HL-60/S4 (cell line): ENCODE measurements around the gene SBF1.

Experiments
- in situ Hi-C: fragments of 300-500 bp; cut with MboI; formaldehyde crosslinking; loops from 2 replicates; pipeline ENCODE4 v1.14.3; 2022; ENCODE audit warnings: low sequenced_read_pairs

Gene SBF1

DNA sequence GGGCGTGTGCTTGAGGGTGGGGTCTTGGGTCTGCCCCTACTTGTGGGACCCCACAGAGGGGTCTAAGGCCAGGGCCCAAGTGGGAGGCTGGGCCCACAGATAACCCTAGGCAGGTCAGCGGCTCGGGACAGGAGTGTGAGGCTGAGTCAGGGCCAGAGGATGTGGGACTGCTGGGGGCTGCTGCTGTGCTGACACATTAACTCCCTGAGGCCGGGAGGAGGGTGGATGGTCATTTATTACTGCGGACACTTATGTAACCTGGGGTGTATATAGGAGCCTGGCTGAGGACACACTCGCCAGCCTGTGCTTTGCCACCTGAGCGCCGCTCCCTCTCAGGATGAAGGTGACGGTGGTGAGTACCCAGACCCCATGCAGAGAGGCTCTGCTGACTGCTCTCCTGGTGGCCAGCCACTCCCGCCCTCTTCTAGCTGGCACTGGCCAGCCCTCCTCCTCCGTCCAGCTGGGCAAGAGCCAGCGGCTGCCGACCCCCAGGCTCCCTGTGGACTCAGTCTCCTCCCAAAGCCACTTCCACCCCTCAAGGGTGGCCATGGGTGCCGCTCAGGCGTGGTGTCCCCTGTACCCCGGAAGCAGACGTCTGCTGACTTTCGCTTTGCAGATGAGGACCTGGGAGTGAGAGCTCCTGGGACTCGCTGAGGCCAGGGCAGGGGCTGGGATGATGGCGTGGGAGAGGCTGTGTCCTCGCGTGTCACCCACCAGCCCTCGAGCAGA is 11.9 kb upstream of the SBF1 start, which contains the start of gene MIOX:
Gene MIOX (plus strand): TSS at position 299 of the 729 bp plus-strand sequence. CDS start 39 bp downstream, at position 338.
- in situ Hi-C loops = no loop called here

DNA sequence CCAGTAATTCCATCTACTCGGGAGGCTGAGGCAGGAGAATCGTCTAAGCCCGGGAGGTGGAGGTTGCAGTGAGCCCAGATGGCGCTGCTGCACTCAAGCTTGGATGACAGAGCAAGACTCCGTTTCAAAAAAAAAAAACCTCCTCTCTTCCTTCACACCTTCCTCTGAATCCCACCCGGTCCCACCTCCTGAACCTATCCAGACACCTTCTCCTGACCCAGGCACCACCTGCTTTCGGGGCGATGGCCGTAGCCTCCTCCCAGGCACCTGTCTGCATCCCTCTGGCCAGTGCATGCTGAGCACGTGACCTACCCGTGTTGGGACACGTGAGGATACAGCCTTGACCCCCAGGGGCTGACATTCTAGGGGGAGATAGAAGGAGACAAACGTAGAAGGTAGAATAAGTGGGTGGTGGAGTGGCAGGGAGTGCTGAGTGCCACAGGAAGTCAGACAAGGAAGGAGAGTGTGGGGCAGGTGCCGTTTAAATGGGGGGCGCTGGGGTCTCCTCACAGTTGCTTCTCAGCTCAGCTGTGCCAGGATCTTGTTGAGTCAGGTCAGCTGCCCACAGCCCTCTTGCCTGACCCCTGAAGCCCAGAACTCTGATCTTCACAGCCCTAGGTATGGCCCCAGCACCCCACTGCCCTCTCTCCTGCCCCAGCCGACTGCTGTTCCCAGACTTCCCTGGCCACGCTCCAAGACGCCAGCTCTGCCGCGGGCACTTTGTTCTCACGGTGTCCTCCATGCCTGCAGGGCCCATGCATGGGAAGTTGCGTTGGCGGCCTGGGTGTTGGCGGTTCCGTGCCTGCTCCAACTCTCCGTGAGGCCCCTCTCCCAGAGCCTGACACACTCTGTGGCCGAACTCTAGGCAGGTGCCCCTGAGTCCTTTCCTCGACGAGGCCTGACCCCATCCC is 10.6 kb upstream of the SBF1 start:
- in situ Hi-C loops = no loop called here

DNA sequence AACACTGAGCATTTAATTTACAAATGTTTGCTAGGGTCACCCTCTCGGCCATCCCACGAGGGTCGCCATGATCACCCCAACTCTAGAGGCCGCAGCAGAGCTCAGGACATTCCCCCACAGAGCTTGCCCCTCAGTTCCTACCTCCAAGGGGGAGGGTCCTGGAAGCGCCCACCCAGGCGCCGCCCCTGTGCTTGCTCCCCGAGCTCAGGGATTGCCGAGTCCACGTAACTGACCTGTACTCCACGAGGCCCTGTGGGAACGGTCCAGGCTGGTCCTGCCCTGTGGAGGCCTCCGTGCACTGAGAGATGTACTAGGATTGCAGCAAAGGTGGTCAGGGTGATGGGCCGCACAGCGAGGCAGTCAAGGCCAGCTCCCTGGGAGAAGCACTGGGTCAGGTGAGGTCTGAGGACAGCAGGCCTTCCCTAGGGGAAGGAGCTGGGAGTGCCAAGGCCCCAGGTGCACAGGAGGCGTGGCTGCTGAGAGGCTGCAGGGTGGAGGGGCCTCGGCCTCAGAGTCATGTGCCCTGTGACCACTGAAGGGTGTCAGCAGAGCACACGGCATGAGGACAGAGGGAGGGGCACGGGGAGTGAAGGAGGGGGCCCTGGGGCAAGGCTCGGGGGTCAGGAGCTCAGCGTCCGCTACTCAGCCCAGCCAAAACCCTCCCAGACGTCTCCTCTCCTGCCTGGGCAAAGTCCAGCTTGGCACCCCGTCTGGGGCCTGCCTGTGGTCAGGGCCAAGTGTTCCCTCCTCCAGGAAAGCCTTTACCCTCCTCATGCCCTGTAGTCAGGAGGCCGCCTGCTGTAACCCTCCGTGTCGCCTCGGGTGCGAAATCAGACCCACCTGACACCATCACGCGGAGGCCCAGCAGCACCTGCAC is 9.4 kb upstream of the SBF1 start:
- in situ Hi-C loops = no loop called here

DNA sequence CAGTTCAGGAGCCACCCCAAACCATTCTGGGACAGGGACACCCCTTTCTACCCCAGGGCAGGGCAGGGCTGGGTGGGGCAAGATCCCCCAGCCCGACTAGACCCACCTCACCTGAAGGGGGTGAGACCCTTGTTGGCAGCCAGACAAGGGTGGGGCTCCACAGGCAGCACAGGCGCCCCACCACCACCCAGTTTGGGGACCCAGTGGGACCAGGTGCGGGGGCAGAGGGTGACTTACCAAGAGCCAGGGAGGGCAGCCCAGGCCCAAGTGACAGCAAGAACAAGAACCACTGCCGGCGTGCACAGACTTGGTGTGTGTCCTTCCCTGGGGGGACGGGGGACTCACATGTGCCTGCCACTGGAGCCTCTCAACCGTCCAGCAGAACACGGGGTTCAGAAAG is 8.7 kb upstream of the SBF1 start:
- in situ Hi-C loops = no loop called here

DNA sequence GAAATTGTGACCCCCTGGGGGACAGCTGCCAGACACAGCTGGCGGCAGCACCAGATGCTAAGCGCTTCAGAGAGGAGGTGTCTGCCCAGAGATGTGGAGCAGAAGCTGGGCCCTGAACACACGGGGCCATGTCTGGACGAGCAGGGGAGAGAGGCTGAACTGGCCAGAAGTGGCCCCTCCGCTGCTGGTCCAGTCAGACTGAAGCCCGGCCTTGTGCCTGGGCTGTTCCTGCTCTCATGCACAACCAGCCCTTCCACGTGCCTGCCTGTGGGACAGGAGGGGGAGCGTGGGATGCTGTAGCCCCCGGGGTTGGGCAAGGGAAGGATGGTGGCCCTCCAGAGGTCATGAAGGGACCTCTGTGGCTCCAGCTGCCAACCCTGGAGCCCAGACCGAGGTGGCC is 8.3 kb upstream of the SBF1 start:
- in situ Hi-C loops = no loop called here

DNA sequence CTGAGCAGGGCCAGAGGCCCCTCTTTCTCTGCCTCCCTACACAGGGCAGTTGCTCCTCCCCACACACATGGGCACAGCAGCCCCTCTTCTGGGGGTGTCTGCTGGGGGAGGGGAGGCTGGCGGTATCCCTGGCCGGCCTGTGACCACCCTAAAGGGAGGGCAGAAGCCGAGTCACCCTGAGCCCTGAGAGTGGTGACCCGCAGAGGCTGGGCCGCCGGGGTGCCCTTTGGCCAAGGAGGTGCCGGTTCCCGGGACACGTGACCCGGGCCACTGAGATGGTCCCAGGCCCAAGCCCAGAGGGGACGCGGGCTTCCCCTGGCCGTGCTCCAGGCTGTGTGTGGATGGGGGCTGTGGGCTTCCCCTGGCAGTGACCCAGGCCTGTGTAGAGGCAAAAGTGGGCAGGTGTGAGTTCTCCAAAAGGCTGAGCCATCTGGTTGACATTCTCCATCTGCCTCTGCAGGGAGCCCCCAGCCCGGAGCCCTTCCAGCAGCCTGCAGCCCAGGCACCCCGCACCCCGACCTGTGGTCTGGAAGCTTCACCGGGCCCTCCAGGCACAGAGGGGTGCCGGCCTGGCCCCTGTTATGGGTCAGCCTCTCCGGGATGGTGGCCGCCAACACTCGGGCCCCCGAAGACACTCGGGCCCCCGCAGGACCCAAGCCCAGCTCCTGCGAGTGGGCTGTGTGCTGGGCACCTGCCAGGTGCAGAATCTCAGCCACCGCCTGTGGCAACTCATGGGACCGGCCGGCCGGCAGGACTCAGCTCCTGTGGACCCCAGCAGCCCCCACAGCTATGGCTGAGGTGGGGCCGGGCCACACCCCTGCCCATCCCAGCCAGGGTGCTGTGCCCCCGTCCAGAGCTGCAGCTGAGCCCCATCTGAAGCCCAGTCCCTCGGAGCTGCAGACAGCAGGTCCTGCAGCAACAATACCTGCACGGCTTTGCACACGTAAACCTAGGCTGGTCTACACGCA is 7.6 kb upstream of the SBF1 start:
- in situ Hi-C loops = no loop called here

DNA sequence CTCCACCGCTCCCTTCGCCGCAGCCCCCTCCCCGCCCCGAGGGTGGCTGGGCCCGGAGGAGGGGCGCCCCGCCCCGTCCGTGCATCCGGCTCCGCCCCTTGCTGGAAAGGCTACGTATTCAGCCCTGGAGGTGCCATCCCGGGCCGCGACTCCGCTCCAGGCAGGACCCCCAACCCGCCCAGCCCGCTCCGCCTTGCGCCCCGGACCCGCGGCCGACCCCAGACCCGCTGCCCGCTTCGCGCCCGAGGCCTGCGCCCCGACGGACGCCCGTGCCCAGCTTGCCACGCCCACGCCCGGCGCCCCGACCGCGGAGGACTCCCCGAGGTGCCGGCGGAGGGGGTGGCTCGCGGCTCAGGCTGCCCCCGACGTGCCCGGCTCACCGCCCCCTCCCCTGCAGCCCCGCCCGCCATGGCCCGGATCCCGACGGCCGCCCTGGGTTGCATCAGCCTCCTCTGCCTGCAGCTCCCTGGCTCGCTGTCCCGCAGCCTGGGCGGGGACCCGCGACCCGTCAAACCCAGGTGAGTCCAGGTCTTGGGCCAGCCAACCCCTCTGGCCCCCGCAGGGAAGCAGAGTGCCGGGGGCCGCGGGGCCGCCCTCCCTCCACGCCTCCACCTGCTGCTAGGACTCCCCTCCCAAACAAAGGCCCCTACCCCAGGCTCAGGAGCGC is 6.7 kb upstream of the SBF1 start, which contains the start of gene ADM2:
Gene ADM2 (plus strand): TSS at position 104 of the 667 bp plus-strand sequence. CDS start 305 bp downstream, at position 409.
- in situ Hi-C loops = no loop called here

DNA sequence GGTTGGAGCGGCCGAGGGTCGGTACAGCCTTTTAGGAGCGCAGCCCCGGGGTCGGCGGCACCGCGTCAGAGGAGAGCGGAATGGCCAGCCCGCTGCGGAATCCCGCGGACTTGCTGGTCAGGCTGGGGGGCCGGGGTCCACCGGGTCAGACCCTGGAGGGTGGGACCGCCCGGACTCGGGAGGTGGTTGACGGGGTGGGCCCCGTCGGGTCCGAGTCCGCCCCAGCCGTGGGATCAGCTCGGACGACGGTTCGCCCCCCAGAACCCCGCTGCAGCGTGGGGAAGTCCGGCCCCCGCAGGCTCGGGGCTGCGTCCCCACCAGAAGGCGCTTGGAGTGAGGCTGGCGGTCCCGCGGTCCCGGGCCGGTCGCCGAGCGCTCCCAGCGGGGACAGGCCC is 6.2 kb upstream of the SBF1 start:
- in situ Hi-C loops = no loop called here

DNA sequence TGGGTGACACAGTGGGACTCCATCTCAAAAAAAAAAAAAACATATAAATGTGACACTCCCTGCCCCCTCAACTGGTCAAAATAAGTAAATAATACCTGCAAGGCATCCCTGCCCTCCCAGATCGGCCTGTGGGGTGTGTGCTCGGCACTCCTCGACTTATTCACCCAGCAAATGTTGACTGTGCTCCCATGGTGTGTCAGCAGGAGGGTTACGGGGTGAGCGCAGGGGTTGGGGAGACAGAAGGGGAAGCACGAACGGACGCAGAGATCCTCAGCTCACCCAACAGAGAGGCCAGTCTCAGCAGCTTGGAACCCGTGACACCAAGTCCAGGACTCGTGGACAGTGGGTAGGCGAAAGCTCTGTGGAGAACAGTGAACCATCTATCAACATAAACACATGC is 4.9 kb upstream of the SBF1 start:
- in situ Hi-C loops = no loop called here

DNA sequence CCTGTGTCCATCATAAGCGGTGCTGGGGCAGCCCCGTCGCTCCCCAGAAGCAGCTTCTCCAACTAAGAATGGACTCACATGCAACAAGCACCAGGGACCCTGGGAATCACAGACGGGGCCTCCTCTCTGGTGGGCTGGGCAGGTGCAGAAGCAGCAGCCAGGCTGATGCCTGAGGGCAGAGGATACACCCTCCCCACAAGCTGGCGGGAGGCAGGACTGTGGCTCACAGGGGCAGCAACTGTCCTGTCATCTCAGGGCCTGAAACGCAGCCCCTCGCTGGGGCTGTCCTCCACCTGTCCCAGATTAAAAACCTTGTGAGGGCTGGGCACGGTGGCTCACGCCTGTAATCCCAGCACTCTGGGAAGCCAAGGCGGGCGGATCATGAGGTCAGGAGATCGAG is 3.1 kb upstream of the SBF1 start:
- in situ Hi-C loops = no loop called here

DNA sequence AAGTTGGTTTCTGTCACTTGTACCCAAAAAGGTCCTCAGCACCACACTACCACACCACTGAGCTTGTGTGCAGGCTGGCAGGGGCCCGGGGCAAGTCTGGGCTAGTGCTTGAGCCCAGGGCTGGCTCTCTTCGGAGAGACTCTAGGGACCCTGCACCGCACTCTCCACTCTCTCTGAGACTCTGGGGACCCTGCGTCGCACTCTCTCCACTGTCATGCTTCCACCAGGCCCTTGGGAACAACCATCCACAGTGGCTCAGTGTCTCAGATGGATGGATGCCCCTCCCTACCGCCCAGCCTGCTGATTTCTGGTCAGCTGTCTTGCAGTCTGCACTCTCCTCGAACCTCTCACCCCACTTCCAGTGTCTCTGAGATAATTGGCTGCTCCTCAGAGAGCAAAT is 2.0 kb upstream of the SBF1 start:
- in situ Hi-C loops = no loop called here

DNA sequence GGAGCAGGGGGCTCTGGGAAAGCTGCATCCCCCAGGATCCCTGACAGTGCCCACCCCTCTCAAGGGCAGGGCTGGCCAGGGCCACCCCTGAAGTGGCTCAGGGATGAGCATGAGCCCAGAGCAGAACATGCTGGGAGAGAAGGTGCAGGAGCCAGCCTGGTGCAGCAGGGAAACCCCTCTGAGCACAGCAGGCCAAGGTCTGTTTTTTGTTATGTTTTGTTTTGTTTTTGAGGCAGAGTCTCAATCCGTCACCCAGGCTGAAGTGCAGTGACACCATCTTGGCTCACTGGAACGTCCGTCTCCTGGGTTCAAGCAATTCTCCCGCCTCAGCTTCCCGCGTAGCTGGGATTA is 792 bp upstream of the SBF1 start:
- in situ Hi-C loops = no loop called here

DNA sequence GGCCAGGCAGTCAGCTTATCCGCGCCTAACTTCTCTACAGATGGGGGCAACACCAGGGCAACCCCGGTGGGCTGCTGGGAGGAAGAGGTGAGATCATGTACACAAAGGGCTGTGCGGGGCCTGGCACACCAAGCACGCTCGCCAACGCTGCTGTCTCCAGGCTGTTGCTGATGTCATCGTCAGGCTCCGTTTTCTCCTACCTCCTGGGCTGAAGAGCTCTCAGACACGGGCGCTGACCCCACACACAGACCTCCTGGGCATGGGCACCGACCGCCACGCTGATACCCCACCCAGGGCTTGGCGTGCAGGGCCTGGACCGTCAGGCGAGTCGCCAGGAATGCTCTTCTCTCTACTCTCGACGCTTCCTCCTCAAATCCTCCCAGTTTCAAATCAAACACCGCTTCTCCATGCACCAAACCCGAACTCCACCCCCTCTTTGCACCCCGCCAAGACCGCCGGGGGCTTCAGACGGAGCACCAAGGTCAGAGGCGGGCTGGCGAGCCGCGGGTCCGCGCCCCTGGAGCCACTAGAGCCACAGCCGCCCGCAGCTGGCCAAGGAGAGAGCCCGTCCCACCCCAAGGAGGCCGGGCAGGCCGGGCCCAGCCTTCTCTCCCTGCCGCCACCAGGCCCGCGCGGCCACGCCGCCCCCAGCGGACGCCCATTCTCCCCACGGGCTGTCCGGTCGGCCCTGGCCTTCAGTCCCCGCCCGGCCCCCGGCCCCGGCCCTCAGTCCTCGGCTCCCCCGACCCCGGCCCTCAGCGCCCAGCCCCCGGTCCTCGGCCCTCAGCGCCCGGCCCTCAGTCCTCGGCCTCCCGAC is 772 bp downstream of the SBF1 start:
- in situ Hi-C loops = no loop called here

DNA sequence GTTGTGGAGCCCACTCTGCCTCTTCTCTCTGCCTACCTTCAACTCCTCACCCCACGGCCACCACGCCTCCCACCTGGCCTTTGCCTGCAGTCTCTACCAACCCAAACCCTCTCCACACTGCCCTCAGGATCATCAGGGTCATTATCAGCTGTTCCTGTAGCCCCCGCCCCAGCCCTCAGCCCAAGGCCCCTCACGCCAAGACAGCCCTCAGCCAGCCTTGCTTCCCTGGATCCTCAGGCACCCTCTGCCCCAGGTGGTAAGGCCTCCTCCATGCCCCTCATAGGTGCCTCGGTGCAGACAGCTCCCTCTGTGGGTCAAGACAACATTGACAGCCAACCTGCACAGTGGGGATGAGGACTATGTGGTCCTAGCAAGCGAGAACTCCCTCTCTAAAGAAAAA is 1.7 kb downstream of the SBF1 start:
- in situ Hi-C loops = no loop called here

DNA sequence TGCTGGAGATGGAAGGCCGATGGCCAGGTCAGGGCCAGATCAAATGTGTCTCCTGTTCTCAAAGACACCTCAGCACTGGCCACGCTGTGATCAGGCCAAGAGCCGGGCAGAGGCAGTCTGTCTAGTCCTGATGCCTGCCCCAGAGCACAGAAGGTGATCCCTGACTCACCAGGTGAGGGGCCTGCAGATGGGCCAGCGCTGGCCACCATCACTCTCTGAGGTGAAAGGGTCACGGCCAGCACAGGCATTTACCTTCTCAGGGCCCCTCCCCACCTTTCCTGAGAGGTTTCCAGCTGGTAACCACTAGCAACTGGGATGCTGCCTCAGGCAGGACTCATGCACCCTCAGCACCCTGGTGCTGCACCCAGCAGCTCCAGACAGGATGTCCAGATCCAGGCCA is 2.9 kb downstream of the SBF1 start:
- in situ Hi-C loops = no loop called here

DNA sequence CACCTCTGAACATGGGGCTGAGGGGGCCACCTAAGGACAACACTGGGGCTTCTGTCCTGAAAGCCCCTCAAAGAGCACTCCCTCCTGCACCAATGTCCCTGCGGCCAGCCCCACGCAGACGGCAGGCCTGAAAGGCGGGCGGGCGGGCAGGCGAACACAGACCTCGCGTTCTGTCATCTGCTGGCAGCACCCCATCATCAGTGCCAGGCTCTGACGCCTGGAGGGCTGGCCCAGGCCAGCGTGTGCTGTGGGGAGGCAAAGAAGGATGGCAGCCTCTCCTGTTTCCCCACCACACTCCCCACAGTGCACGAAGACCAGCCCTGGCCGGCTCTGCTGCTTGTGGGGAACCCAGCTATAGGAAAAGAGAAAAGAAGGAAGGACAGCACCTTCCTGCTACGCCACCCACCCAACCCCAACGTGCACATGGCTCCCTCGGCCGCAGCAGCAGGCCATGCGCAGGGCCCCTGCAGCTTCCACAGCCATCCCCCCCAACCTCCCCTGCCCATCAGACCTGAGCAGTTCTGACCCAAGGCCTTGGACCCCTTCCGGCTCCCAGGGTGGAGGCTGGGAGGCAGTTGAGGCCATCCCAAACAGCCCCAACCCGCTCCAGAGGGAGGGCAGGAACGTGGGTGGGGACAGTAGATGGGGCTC is 3.5 kb downstream of the SBF1 start:
- in situ Hi-C loops = no loop called here

DNA sequence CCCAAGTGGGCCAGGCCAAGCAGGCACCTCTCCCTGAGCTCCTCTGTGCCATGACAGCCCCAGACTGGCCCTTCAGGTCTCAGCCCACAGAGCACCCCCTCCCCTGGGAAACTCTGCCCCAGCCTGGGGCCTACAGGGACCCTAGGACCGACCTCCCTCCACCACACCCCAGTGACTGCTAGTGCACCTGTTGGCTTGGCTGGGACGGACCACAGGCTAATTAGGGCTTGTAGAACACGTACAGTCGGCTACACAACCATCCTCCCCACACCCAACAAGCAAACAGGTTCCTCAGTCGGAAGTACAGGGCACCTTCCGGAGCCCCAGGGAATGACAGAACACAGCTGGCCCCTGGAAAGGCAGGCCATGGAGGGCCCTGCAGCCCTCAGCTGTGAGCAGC is 4.3 kb downstream of the SBF1 start:
- in situ Hi-C loops = no loop called here
